A673 (cell line): ENCODE results near the gene TFIP11.

Source experiments
- EZH2 ChIP-seq: fragments of 200-600 bp; sonication (generic); IDR thresholded peaks from 2 replicates; pipeline ENCODE4 v1.6.1; 2017; ENCODE audit warnings: borderline replicate concordance, low read depth, mild to moderate bottlenecking, mixed read lengths, antibody characterized with exemption, low read length; ENCODE audit not compliant: poor library complexity, severe bottlenecking
- TF ChIP-seq, protein P1 (sequence below): fragments of 300-800, 200-600 bp; sonication (generic); conservative IDR thresholded peaks from 2 replicates; pipeline ENCODE4 v1.5.1; 2017; ENCODE audit warnings: low read depth, mild to moderate bottlenecking, antibody characterized with exemption, low read length, moderate library complexity, mixed read lengths

DNA sequence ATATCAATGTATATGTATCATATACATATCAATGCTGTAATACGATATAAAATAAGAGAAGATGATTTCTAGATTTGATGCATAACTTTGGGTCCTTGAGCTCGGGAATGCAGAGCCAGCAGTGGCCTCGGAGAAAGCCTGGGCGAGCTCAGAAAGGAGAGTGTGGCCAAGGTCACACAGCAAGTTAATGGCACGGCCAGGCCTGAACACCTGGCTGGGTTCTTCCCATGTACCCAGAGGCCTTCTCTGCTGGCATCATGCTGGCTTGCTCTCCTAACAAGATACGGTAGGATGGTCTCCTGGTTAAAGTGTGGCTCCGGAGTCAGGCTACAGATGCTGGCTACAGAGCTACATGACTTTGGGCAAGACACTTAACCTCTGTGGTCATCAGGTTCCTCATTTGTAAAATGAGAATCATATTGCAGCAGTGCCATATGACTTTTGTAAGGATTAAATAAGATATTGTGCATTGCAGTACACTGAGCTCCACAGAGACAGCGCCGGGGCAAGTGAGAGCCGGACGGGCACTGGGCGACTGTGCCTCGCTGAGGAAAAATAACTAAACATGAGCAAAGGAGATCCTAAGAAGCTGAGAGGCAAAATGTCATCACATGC lies 47.8 kb upstream of the TFIP11 start:
- TF ChIP-seq EZH2, result no peak
- TF ChIP-seq, protein P1, sequence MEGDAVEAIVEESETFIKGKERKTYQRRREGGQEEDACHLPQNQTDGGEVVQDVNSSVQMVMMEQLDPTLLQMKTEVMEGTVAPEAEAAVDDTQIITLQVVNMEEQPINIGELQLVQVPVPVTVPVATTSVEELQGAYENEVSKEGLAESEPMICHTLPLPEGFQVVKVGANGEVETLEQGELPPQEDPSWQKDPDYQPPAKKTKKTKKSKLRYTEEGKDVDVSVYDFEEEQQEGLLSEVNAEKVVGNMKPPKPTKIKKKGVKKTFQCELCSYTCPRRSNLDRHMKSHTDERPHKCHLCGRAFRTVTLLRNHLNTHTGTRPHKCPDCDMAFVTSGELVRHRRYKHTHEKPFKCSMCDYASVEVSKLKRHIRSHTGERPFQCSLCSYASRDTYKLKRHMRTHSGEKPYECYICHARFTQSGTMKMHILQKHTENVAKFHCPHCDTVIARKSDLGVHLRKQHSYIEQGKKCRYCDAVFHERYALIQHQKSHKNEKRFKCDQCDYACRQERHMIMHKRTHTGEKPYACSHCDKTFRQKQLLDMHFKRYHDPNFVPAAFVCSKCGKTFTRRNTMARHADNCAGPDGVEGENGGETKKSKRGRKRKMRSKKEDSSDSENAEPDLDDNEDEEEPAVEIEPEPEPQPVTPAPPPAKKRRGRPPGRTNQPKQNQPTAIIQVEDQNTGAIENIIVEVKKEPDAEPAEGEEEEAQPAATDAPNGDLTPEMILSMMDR, result no peak
